Neural progenitor cell (in vitro differentiated cells): ENCODE results near the gene UNC45A. TPM values are rescaled to one million over a fixed set of nuclear protein-coding genes. Genes with fewer than 3 reads are reported as not detected.
A peak's percentile ranks its signal among the peaks of the same experiment; 100 is the strongest.

ENCODE experiments used
- DNase-seq: peaks from one replicate; pipeline ENCODE4 v3.0.0-alpha.2; 2016; ENCODE audit warnings: low spot score
- H2AFZ ChIP-seq: fragments of 200-600 bp; sonication (generic); replicated peaks from 2 replicates; pipeline ENCODE4 v1.6.1; 2016; ENCODE audit warnings: antibody characterized with exemption
- H3F3A ChIP-seq: fragments of 200-600 bp; sonication (generic); 2 replicates; pipeline ENCODE4 v1.6.1; 2016; ENCODE audit warnings: antibody characterized with exemption, low read depth
- H3K27ac ChIP-seq: fragments of 200-600 bp; sonication (generic); 2 replicates; pipeline ENCODE4 v1.5.1; 2016; ENCODE audit warnings: mild to moderate bottlenecking
- H3K27me3 ChIP-seq: fragments of 200-600 bp; sonication (generic); 2 replicates; pipeline ENCODE4 v1.6.1; 2016; ENCODE audit warnings: mild to moderate bottlenecking, moderate library complexity
- H3K36me3 ChIP-seq: fragments of 200-600 bp; sonication (generic); 2 replicates; pipeline ENCODE4 v1.5.1; 2016
- H3K4me1 ChIP-seq: fragments of 200-600 bp; sonication (generic); 2 replicates; pipeline ENCODE4 v1.6.1; 2016; ENCODE audit warnings: mixed run types
- H3K4me2 ChIP-seq: fragments of 200-600 bp; sonication (generic); 2 replicates; pipeline ENCODE4 v1.6.1; 2016
- H3K4me3 ChIP-seq: fragments of 200-600 bp; sonication (generic); 2 replicates; pipeline ENCODE4 v1.5.1; 2016
- H3K79me2 ChIP-seq: fragments of 200-600 bp; sonication (generic); 2 replicates; pipeline ENCODE4 v1.6.1; 2016; ENCODE audit warnings: low read depth
- H3K9ac ChIP-seq: fragments of 200-600 bp; sonication (generic); 2 replicates; pipeline ENCODE4 v1.6.1; 2016
- H3K9me3 ChIP-seq: fragments of 200-600 bp; sonication (generic); 2 replicates; pipeline ENCODE4 v1.5.1; 2016; ENCODE audit warnings: low read depth
- H4K20me1 ChIP-seq: fragments of 200-600 bp; sonication (generic); 2 replicates; pipeline ENCODE4 v1.6.1; 2016; ENCODE audit warnings: low read depth
- H3K27ac Mint-ChIP-seq: 3 replicates; pipeline ENCODE4 v1.8.0; 2021; ENCODE audit warnings: mixed read lengths
- H3K27me3 Mint-ChIP-seq: 2 replicates; pipeline ENCODE4 v1.8.0; 2022; ENCODE audit warnings: low read depth, mild to moderate bottlenecking, inconsistent platforms, moderate library complexity, mixed read lengths; ENCODE audit not compliant: insufficient read depth
- H3K36me3 Mint-ChIP-seq: 3 replicates; pipeline ENCODE4 v1.8.0; 2021; ENCODE audit warnings: mixed read lengths
- H3K4me1 Mint-ChIP-seq: 3 replicates; pipeline ENCODE4 v1.8.0; 2021; ENCODE audit warnings: mixed read lengths
- H3K4me3 Mint-ChIP-seq: 3 replicates; pipeline ENCODE4 v1.8.0; 2021; ENCODE audit warnings: mild to moderate bottlenecking, moderate library complexity, mixed read lengths
- H3K9me3 Mint-ChIP-seq: 3 replicates; pipeline ENCODE4 v1.8.0; 2020; ENCODE audit warnings: mixed read lengths
- CTCF ChIP-seq: fragments of 200-600 bp; sonication (generic); IDR thresholded peaks from 2 replicates; pipeline ENCODE4 v1.5.1; 2017; ENCODE audit warnings: antibody characterized with exemption, mild to moderate bottlenecking
- EZH2 ChIP-seq: fragments of 200-600 bp; sonication (generic); IDR thresholded peaks from 2 replicates; pipeline ENCODE4 v1.6.1; 2017; ENCODE audit warnings: antibody characterized with exemption, mild to moderate bottlenecking, moderate library complexity
- EZH2phosphoT487 ChIP-seq: fragments of 200-600 bp; sonication (generic); IDR thresholded peaks from 2 replicates; pipeline ENCODE4 v1.6.1; 2017; ENCODE audit warnings: antibody characterized with exemption
- total RNA-seq: library from RNA; depleted of rRNA; stranded (reverse); fragments of >200 nt; gene quantifications from 2 replicates; pipeline ENCODE4 v1.2.3, GENCODE V29; 2015; ENCODE audit warnings: low replicate concordance

The UNC45A gene
- total RNA-seq, 1 donor from 2014 or later: 47.7 TPM

- no peaks in the 10 kb centered on the region for H3K4me1 Mint-ChIP-seq
- Histone ChIP-seq H4K20me1 (no peaks in the 10 kb centered on the region), H3K9me3 (no peaks in the 10 kb centered on the region), H3K4me3 (no peak overlapping the region), H3K4me1 (no peaks in the 10 kb centered on the region), H3K27me3 (no peaks in the 10 kb centered on the region), H3K9ac (no peak overlapping the region), H3K36me3 (no peaks in the 10 kb centered on the region), H3K4me2 (no peak overlapping the region), H3K79me2 (no peaks in the 10 kb centered on the region), H3K27ac (no peak overlapping the region), H3F3A (no peaks in the 10 kb centered on the region), H2AFZ (no peak overlapping the region)
- H3K36me3 Mint-ChIP-seq: peaks cover 26% of the 10 kb centered on the region
- no peak overlapping the region for H3K27ac Mint-ChIP-seq
- peaks cover 2% of the 10 kb centered on the region for H3K27me3 Mint-ChIP-seq
- H3K4me3 Mint-ChIP-seq: no peak overlapping the region
- no peak for TF ChIP-seq CTCF
- TF ChIP-seq EZH2: no peak
- TF ChIP-seq EZH2phosphoT487: no peak
- no peaks in the 10 kb centered on the region for H3K9me3 Mint-ChIP-seq
- no peak for DNase-seq
Measured at GRCh38 chr15:90915808-90916440, 19.2 kb upstream of the UNC45A start.

- H3K4me1 ChIP-seq: no peaks in the 10 kb centered on the region
- no peaks in the 10 kb centered on the region for H3K36me3 ChIP-seq
- no peaks in the 10 kb centered on the region for H3K4me1 Mint-ChIP-seq
- TF ChIP-seq EZH2phosphoT487 (no peak), EZH2 (no peak), CTCF (no peak)
- no peaks in the 10 kb centered on the region for H3K9me3 Mint-ChIP-seq
- peaks cover 2% of the 10 kb centered on the region for H3K27me3 Mint-ChIP-seq
- no peak overlapping the region for H2AFZ ChIP-seq
- peaks cover 29% of the 10 kb centered on the region for H3K36me3 Mint-ChIP-seq
- no peaks in the 10 kb centered on the region for H3K79me2 ChIP-seq
- no peak overlapping the region for H3K9ac ChIP-seq
- H3K27ac Mint-ChIP-seq: no peak overlapping the region
- no peak overlapping the region for H3K4me2 ChIP-seq
- H4K20me1 ChIP-seq: no peaks in the 10 kb centered on the region
- no peaks in the 10 kb centered on the region for H3K9me3 ChIP-seq
- H3F3A ChIP-seq: no peaks in the 10 kb centered on the region
- H3K4me3 ChIP-seq: no peak overlapping the region
- H3K27ac ChIP-seq: no peak overlapping the region
- no peaks in the 10 kb centered on the region for H3K27me3 ChIP-seq
- DNase-seq: no peak
- no peak overlapping the region for H3K4me3 Mint-ChIP-seq
Measured at GRCh38 chr15:90916461-90916860, 18.6 kb upstream of the UNC45A start.

GRCh38 chr15:90917569-90917968, 17.5 kb upstream of the UNC45A start:
- no peaks in the 10 kb centered on the region for H3K9me3 Mint-ChIP-seq
- Histone ChIP-seq H3K79me2 (no peaks in the 10 kb centered on the region), H2AFZ (no peak overlapping the region)

More at GRCh38 chr15:90917569-90917968, 17.5 kb upstream of the UNC45A start:
- DNase-seq: no peak
- H3K9ac ChIP-seq: no peak overlapping the region
- Mint-ChIP-seq H3K36me3 (peaks cover 27% of the 10 kb centered on the region), H3K27ac (peak overlapping the region; percentile 35), H3K4me3 (peak overlapping the region; percentile 66), H3K4me1 (no peaks in the 10 kb centered on the region), H3K27me3 (peaks cover 2% of the 10 kb centered on the region)
- no peaks in the 10 kb centered on the region for H3K9me3 ChIP-seq
- no peaks in the 10 kb centered on the region for H4K20me1 ChIP-seq
- H3K36me3 ChIP-seq: no peaks in the 10 kb centered on the region
- no peaks in the 10 kb centered on the region for H3K4me1 ChIP-seq
- no peak overlapping the region for H3K4me3 ChIP-seq
- H3K27me3 ChIP-seq: no peaks in the 10 kb centered on the region
- no peak overlapping the region for H3K4me2 ChIP-seq
- no peak for TF ChIP-seq EZH2
- no peak for TF ChIP-seq CTCF
- TF ChIP-seq EZH2phosphoT487: no peak
- H3F3A ChIP-seq: no peaks in the 10 kb centered on the region
- no peak overlapping the region for H3K27ac ChIP-seq
